ENCODE measurements around the gene PUSL1.

Gene PUSL1, protein sequence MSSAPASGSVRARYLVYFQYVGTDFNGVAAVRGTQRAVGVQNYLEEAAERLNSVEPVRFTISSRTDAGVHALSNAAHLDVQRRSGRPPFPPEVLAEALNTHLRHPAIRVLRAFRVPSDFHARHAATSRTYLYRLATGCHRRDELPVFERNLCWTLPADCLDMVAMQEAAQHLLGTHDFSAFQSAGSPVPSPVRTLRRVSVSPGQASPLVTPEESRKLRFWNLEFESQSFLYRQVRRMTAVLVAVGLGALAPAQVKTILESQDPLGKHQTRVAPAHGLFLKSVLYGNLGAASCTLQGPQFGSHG

DNA sequence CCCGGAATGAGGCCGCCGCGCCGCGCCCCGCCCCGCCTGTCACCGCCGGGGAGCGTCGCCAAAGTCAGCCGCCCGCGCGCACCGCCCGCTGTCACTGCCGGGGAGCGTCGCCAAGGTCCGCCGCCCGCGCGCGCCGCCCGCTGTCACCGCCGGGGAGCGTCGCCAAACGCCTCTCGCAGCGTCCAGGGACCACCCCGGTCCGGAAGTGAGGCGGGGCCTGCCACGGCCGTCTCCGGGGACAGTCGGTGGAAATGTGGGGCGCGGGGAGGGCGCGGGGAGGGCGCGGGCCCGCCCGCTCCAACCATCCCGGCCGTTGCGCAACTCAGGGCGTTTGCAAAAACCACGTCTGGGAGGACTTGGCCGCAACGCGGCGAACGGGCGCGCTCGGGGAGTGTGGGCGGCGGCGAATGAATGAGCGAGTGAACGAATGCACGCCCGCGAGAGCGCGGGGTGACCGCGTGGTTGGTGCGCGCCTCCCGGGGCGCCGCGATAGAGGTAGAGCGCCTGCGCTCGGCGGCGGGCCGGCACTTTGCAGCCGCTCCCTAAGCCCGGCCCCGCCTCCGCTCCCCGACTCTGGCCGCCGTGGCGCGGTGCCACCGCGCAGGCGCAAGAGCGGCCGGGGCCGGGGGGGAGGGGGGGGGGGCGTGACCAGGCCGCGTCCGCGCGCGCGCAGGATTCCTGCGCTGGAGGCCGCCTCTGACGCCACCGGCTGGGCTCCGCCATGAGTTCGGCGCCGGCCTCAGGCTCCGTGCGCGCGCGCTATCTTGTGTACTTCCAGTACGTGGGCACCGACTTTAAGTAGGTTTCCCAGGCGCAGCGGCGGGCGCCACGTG lies at the start of gene PUSL1, which contains the start of gene ACAP3:
TSS of gene PUSL1 (plus strand) at position 675 of the 833 bp plus-strand sequence. CDS start at position 722, 47 bp downstream.
TSS of gene ACAP3 (minus strand) at position 8 of the 833 bp plus-strand sequence. CDS start 115 bp downstream, outside the sequence.
- DNase-seq (peak; percentile 91), ATAC-seq (peak; percentile 71)

DNA sequence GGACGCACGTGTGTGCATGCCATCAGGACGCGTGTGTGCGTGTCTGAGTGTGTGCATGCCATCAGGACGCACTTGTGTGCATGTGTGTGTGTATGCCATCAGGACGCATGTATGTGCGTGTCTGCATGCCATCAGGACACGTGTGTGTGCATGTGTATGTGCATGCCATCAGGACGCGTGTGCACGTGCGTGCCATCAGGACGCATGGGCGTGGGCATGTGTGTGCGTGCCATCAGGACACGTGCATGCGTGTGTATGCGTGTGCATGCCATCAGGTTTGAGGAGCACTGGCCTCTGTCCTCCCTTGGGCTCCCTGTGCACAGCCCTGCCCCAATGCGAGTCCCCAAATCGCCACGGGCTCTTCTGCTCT lies 49.3 kb upstream of the PUSL1 start:
- DNase-seq (no peak), ATAC-seq (no peak)

- ATAC-seq (no peak), DNase-seq (no peak)
Observed at GRCh38 chr1:1259540-1259939, 48.9 kb upstream of the PUSL1 start.

DNA sequence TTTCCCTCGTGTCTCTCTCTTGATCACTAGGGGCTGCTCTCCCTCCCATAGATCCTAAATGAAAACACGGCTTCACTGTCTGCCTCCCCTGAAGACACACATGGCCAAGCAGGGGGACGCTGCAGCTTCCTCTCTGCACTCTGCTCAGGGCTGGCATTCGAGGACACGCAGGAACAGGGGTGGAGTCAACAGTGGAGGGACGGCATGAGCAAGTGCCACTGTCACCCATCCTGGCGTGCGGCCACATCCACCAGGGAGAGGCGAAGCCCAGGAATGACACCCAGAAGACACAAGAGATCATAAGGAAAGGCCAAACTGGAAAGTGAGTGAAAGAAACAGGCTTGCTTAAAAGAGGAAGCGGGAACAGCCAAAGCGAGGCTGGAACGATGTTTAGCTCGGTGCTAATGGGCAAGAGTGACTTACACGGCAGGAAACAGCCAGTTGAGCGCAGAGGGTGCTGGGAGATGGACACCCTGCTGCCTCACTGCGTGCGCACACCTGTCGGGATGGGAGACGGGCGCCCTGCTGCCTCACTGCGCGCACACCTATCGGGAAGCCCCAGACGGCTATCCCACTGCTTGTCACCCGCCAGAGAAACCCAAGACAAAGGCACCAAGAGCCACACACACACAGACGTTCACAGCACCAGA lies 48.3 kb upstream of the PUSL1 start:
- no peak for DNase-seq
- ATAC-seq: no peak

- no peak for DNase-seq
- no peak for ATAC-seq
Observed at GRCh38 chr1:1260843-1261560, 47.4 kb upstream of the PUSL1 start.

DNA sequence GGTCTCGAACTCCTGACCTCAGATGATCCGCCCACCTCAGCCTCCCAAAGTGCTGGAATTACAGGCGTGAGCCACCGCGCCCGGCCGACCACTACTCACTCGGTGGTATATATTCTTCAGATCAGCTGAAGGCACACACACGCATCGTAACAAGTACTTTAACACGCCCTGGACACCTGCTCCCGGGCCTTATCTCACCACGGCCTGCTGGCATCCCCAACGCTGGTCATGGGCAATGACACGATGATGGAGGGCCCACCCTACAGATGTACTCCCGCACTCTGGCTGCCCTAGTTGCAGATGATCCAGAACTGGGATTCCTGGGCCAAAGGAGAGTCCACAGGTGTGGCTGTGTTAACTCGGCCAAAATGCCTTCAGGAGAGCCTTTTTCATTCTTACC lies 46.3 kb upstream of the PUSL1 start:
- ATAC-seq (no peak), DNase-seq (no peak)

DNA sequence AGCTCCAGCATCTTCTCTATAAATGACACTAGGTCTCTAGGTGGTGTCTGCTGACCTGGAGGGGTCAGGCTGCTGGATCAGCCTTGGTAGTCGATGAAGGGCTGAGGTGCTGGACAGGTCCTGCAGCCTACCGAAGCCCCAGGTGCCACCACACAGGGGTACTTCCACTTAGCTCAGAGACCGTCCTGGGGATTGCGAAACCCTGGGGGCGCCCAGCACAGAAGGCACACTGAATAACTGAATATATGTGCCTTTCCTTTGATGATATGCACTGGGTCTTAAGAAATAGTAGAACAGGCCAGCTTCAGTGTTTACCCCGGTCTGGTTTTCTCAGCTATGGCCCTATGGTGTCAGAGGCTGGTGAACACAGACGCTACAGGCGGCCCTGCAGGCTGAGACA lies 45.6 kb upstream of the PUSL1 start:
- ATAC-seq (no peak), DNase-seq (no peak)

- ATAC-seq: no peak
Observed at GRCh38 chr1:1264026-1264425, 44.4 kb upstream of the PUSL1 start.

DNA sequence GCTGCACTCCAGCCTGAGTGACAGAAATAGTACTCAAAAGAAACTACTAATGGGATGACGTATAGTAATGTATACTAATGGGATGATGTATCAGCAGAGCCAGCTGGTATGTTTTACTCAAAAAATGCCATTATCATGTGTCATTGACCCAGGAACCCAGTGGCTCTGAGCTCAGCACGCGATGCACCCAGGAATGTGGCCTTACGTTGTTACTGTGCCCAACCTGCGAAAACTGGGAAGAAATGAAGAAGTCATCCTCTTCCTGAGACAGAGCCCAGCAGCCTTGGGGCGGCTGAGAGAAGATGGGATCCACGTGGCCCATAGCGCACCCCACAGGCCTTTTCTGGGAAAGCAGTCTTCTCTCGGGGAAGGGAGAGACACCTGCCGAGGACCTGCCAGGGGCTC lies 43.5 kb upstream of the PUSL1 start:
- no peak for ATAC-seq
- DNase-seq: no peak

More at GRCh38 chr1:1264026-1264425, 44.4 kb upstream of the PUSL1 start:
- DNase-seq: no peak

DNA sequence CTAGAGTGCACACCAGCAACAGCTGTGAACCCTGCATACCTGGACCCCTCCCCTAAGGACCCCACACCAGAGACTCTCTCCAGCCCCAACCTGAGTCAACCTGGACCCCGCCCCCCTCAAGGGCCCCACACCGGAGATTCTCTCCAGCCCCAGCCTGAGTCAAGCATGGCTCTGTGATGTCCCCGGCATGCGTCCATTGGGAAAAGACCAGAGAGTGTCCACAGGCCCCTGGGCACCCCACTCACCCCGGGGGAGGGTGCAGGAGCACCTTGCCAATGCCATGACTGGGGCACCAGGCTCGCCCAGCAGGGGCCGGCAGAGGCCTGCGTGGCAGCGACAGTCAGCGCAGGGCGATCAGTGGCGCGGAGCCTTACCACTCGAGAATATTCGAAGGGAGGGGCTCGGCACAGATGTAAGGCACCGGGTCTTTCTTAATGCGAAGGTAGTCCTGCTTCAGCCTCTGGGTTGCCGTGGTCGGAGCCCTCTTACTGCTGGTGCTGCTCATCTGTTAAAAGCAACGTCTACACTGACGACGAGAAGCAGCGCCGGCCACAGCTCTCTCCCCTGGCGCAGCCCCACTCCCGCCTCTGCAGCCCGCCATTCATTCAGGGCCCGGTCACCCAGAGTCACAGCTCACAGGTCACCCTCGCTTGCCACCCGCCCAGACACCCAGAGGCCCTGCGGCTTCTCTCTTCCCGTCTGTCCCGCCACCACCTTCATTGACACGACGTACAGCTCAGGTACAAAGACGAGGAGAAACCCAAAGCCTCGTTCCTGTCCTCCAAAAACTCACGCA lies 40.7 kb upstream of the PUSL1 start:
- ATAC-seq: no peak
- no peak for DNase-seq

- no peak for DNase-seq
- no peak for ATAC-seq
Observed at GRCh38 chr1:1268284-1268682, 40.1 kb upstream of the PUSL1 start.

DNA sequence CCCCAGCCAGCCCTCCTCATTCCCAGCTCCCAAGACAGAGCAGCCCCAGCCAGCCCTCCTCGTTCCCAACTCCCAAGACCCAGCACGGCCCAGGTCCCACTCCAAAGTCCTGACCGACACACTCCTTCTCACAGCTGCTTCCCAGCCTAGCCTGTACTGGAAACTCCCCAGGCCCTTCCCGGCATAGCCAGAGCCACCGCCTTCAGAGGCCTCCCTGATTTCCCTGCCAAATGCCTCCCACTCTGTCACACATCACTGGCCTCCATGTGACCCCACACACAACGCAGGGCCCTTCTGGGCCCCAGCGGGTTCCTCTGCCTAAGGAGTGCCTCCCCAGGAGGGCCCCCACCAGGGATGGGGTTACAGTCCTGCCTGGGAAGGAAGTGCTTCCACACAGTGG lies 37.6 kb upstream of the PUSL1 start:
- no peak for DNase-seq
- no peak for ATAC-seq

GRCh38 chr1:1272341-1273208 lies 35.8 kb upstream of the PUSL1 start:
- ATAC-seq (no peak), DNase-seq (no peak)

GRCh38 chr1:1273209-1273511 lies 35.2 kb upstream of the PUSL1 start:
- ATAC-seq: no peak
- no peak for DNase-seq

DNA sequence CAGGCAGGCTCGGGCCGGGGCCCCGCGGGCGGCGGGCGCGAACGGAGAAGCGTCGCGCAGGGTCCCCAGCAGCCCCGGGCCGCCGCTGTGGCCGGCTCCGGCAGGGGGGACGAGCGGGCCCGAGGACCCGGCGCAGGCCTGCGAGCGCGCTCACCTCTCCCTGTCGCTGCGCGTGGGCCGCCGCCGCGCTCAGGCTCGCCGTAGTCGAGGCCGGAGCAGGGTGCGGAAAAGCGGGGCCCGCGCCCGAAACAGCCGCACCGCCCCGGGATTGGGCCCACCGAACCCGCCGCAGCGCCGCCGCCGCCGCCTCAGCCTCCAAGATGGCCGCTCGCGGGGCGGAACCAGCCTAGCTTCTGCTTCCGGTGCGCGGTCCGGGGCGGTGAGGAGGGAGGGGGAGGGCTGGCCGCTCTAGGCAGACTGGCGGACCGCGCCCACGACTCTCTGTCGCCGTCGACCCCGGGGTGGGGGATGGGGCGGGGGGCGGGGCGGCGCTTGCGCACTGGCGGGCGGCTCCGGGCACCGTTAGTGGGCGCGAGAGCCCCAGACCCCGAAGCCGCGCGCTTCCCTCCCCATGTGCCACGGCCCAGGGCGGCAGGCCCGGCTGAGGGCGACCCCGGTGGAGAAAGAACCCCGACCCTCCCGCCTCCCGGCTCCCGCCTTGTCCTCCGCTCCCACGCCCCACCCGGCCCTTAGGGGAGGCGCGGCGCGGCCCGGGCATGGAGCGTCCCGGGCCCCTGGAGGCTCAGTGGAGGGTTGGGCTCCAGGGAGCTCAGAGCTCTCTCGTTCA lies 34.7 kb upstream of the PUSL1 start, which contains the start of gene UBE2J2:
TSS of gene UBE2J2 (minus strand) at position 343 of the 787 bp plus-strand sequence. CDS start 5,862 bp downstream, outside the sequence.
- peak; percentile 95 for DNase-seq
- peak; percentile 93 for ATAC-seq

- DNase-seq (no peak), ATAC-seq (no peak)
Observed at GRCh38 chr1:1274299-1274930, 34.0 kb upstream of the PUSL1 start.

DNA sequence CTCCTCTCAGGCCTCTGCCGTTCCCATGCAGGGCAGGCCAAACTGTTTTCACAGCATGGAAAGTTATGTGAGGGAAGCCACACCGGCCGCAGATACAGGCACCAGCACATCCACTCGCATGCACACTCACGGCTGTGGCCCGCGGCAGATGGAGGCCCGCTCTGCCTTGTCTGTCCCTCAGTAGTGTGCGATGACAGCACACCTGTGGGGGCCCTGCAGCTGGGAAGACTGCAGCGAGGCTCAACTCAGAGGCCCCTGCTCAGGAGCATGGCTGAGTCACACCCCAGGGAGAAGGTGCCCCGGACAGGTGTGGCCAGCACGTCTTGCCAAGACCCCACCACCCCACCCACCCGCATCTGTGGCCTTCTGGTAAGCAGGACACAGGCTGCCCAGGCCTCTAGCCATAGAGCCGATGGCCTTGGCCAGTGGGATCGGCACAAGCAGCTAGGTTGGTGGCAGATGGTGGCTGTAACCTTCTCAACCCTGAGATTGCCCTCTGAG lies 33.4 kb upstream of the PUSL1 start:
- no peak for ATAC-seq
- no peak for DNase-seq

DNA sequence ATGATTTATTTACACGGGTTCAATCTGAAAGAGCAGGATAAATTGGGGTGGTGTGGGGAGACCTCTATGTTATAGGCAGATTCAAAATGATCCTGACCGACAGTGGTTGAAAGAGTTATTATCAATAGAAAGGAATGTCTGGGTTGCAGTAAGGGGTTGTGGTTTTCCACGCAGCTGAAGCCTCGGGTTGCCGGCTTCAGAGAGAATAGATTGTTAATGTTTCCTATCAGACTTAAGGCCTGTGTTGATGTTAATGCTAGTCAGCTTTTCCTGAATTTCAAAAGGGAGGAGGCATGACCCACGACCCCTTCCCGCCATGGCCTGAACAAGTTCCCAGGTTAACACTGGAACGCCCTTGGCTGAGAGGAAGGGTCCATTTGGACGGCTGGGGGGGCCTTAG lies 32.6 kb upstream of the PUSL1 start:
- ATAC-seq: no peak
- DNase-seq: no peak

DNA sequence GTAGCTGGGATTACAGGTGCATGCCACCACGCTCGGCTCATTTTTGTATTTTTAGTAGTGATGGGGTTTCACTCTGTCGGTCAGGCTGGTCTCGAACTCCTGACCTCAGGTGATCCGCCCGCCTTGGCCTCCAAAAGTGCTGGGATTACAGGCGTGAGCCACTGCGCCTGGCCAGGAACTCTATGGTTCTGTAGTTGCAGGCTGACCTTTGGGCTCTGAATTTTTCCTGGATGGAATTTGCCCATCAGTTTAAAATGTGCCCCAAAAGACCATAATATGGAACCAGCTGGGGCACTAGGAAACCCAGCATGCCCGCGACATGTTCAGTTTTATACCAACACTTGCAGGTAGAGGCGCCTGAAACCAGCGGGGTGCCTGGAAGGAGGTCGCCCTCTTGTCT lies 29.8 kb upstream of the PUSL1 start:
- ATAC-seq: no peak

More for the DNA sequence above, 29.8 kb upstream of the PUSL1 start:
- no peak for DNase-seq
